Tibial nerve (tissue), 4 donors: ENCODE data around the gene ZBED5.
"Not testable (repeated sequence)": the region's sequence is repeated elsewhere in the genome, so short reads cannot be mapped to it uniquely, and the experiment has no call there.

ENCODE experiments used
- EP300 ChIP-seq, 2 donors: sonication (generic); formaldehyde crosslinking; IDR thresholded peaks; one replicate each; pipeline ENCODE4 v1.6.1; 2017; ENCODE audit warnings: antibody characterized with exemption in 2 of 2, mild to moderate bottlenecking in 1 of 2
- POLR2A ChIP-seq, 2 donors: fragments of 450-650 bp; IDR thresholded peaks; one replicate each; pipeline ENCODE4 v1.6.1; 2017; ENCODE audit warnings: antibody characterized with exemption in 2 of 2, mild to moderate bottlenecking in 2 of 2, moderate library complexity in 2 of 2
- TF ChIP-seq, protein P1 (sequence below), 5 experiments: fragments of 200-600 bp in 3 of 5; fragments of 450-650 bp in 2 of 5; sonication (generic) in 3 of 5; IDR thresholded peaks; one replicate each; pipeline ENCODE4 v1.5.1; 2016 to 2019; ENCODE audit warnings: antibody characterized with exemption in 5 of 5, mild to moderate bottlenecking in 3 of 5, moderate library complexity in 2 of 5

DNA sequence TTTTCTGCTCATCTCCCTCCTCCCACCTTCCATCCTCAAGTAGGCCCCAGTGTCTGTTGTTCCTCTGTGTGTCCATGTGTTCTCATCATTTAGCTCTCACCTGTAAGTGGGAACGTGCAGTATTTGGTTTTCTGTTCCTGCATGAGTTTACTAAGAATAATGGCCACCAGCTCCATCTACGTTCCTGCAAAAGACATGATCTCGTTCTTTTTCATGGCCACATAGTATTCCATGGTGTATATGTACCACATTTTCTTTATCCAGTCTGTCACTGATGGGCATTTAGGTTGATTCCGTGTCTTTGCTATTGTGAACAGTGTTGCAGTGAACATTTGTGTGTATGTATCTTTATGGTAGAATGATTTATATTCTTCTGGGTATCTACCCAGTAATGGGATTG, 21.0 kb downstream of the ZBED5 start:
- TF ChIP-seq, protein P1, sequence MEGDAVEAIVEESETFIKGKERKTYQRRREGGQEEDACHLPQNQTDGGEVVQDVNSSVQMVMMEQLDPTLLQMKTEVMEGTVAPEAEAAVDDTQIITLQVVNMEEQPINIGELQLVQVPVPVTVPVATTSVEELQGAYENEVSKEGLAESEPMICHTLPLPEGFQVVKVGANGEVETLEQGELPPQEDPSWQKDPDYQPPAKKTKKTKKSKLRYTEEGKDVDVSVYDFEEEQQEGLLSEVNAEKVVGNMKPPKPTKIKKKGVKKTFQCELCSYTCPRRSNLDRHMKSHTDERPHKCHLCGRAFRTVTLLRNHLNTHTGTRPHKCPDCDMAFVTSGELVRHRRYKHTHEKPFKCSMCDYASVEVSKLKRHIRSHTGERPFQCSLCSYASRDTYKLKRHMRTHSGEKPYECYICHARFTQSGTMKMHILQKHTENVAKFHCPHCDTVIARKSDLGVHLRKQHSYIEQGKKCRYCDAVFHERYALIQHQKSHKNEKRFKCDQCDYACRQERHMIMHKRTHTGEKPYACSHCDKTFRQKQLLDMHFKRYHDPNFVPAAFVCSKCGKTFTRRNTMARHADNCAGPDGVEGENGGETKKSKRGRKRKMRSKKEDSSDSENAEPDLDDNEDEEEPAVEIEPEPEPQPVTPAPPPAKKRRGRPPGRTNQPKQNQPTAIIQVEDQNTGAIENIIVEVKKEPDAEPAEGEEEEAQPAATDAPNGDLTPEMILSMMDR (IDR thresholded peaks at IDR 0.05) = not testable (repeated sequence)
- TF ChIP-seq POLR2A, EP300 (IDR thresholded peaks at IDR 0.05): not testable (repeated sequence)
